CD4-positive, alpha-beta memory T cell (primary cell): ENCODE results near the gene ZNF74. TPM values are rescaled to one million over a fixed set of nuclear protein-coding genes. Genes with fewer than 3 reads are reported as not detected.
A peak's percentile ranks its signal among the peaks of the same experiment; 100 is the strongest.

Source experiments
- CTCF ChIA-PET: fragments of 350-600 bp; sonication (Branson Sonifier 250); formaldehyde crosslinking; loops from one replicate; lab custom pipeline; 2021; ENCODE audit warnings: inconsistent platforms; ENCODE audit not compliant: partially characterized antibody; lab: Charles Lee
- POLR2A ChIA-PET: fragments of 350-600 bp; sonication (Branson Sonifier 250); formaldehyde crosslinking; loops from one replicate; lab custom pipeline; 2021; ENCODE audit not compliant: partially characterized antibody; lab: Charles Lee
- DNase-seq, 5 donors: peaks; one replicate each; pipeline versions ENCODE4 v3.0.0 to v3.0.0-alpha.2; 2020 to 2022; ENCODE audit warnings: mixed read lengths in 1 of 5
- H3K27ac ChIP-seq: one replicate; pipeline ENCODE4 v1.7.0; 2013; ENCODE audit warnings: low read depth, low read length
- H3K27me3 ChIP-seq: 2 replicates; pipeline ENCODE4 v1.7.0; 2013; ENCODE audit warnings: mild to moderate bottlenecking, low read length, moderate library complexity; ENCODE audit not compliant: insufficient read depth
- H3K36me3 ChIP-seq: 2 replicates; pipeline ENCODE4 v1.7.0; 2013; ENCODE audit warnings: mild to moderate bottlenecking, low read length, moderate library complexity; ENCODE audit not compliant: insufficient read depth
- H3K4me1 ChIP-seq: 2 replicates; pipeline ENCODE4 v1.7.0; 2013; ENCODE audit warnings: mild to moderate bottlenecking, low read length, moderate library complexity; ENCODE audit not compliant: insufficient read depth
- H3K4me3 ChIP-seq, 2 donors: one replicate each; pipeline ENCODE4 v1.7.0; 2013; ENCODE audit warnings: low read length in 2 of 2, mild to moderate bottlenecking in 1 of 2
- H3K9me3 ChIP-seq, 2 donors: one replicate each; pipeline ENCODE4 v1.7.0; 2013; ENCODE audit warnings: low read length in 2 of 2, control low read depth in 1 of 2; ENCODE audit not compliant: control insufficient read depth in 1 of 2
- H3K27ac Mint-ChIP-seq, 7 donors: one replicate each; pipeline ENCODE4 v1.8.0; 2020 to 2021; ENCODE audit warnings: mixed read lengths in 7 of 7, mild to moderate bottlenecking in 6 of 7, inconsistent platforms in 3 of 7, moderate library complexity in 3 of 7
- H3K27me3 Mint-ChIP-seq, 2 donors: one replicate each; pipeline ENCODE4 v1.8.0; 2020 to 2021; ENCODE audit warnings: mixed read lengths in 2 of 2
- H3K36me3 Mint-ChIP-seq, 2 donors: one replicate each; pipeline ENCODE4 v1.8.0; 2020 to 2021; ENCODE audit warnings: mixed read lengths in 2 of 2, inconsistent platforms in 1 of 2, mild to moderate bottlenecking in 1 of 2
- H3K4me1 Mint-ChIP-seq, 4 donors: one replicate each; pipeline ENCODE4 v1.8.0; 2020 to 2021; ENCODE audit warnings: mixed read lengths in 4 of 4, mild to moderate bottlenecking in 1 of 4
- H3K4me3 Mint-ChIP-seq, 8 donors: one replicate each; pipeline ENCODE4 v1.8.0; 2020 to 2021; ENCODE audit warnings: mixed read lengths in 8 of 8, mild to moderate bottlenecking in 7 of 8, moderate library complexity in 6 of 8, inconsistent platforms in 3 of 8
- H3K9me3 Mint-ChIP-seq, 8 donors: one replicate each; pipeline ENCODE4 v1.8.0; 2020 to 2021; ENCODE audit warnings: mixed read lengths in 8 of 8, mild to moderate bottlenecking in 5 of 8, inconsistent platforms in 3 of 8, moderate library complexity in 1 of 8
- intact Hi-C: fragments of 100-400 bp; cut with micrococcal nuclease; formaldehyde crosslinking; loops from one replicate; pipeline ENCODE4 v1.15.1; 2023
- polyA plus RNA-seq, 2 donors: library from polyadenylated mRNA; unstranded; fragments of 300-500 nt; fragmentation: Illumina TruSeq; gene quantifications; one replicate each; pipeline ENCODE4 v1.2.3, GENCODE V29; 2021
- total RNA-seq, 2 experiments: library from RNA; stranded (reverse); gene quantifications; one replicate each; pipeline ENCODE4 v1.2.3, GENCODE V29; 2021

Gene ZNF74
- total and polyA plus RNA-seq, 4 experiments from 2014 or later = 3.0 to 17.4 (median 13.3) TPM

GRCh38 chr22:20436768-20437612, 43.0 kb downstream of the ZNF74 start:
- H3K4me1 Mint-ChIP-seq = peaks cover 7 to 33% (median 11%) of the 10 kb centered on the region in 4 donors
- CTCF ChIA-PET = no interaction called here

GRCh38 chr22:20437613-20438426, 43.9 kb downstream of the ZNF74 start, which contains the start of gene SCARF2:
Gene SCARF2 (minus strand): TSS chr22:20437825. CDS start chr22:20437754, 71 bp downstream.
- Mint-ChIP-seq H3K4me3 (peak within 1 kb of the TSS; percentile 79 to 94 (median 84)), H3K36me3 (peaks cover 5% of the 10 kb centered on the region in 2 donors), H3K27me3 (peaks cover 23 to 26% of the 10 kb centered on the region in 2 donors), H3K4me1 (peaks cover 7 to 27% (median 11%) of the 10 kb centered on the region in 4 donors), H3K27ac (peak within 1 kb of the TSS in 4 of 7 donors; percentile 57 to 72 (median 62)), H3K9me3 (no peaks in the 10 kb centered on the region)
- no peaks in the 10 kb centered on the region for H3K9me3 ChIP-seq
- intact Hi-C loops = no loop called here
- ChIA-PET POLR2A (interaction anchor here (0.7 to 1.5 kb wide), 3 partner anchors 26 to 58 kb away, joined by 3 to 7 read pairs (median 4); partner anchors contain the start of gene KLHL22), CTCF (no interaction called here)
- H3K4me3 ChIP-seq = peak within 1 kb of the TSS; percentile 36 to 43
- no peaks in the 10 kb centered on the region for H3K36me3 ChIP-seq
- H3K27ac ChIP-seq = no peak within 1 kb of the TSS
- peaks cover 23% of the 10 kb centered on the region for H3K4me1 ChIP-seq
- DNase-seq = no peak
- H3K27me3 ChIP-seq = peaks cover 24% of the 10 kb centered on the region

More at GRCh38 chr22:20436768-20437612, 43.0 kb downstream of the ZNF74 start:
- Mint-ChIP-seq H3K27ac (peak overlapping the region in 3 of 7 donors; percentile 44 to 72 (median 60)), H3K9me3 (no peaks in the 10 kb centered on the region), H3K4me3 (peak overlapping the region; percentile 79 to 94 (median 84)), H3K36me3 (no peaks in the 10 kb centered on the region), H3K27me3 (peaks cover 25 to 26% of the 10 kb centered on the region in 2 donors)
- Histone ChIP-seq H3K27me3 (peaks cover 28% of the 10 kb centered on the region), H3K4me3 (peak overlapping the region; percentile 36 to 43), H3K36me3 (no peaks in the 10 kb centered on the region), H3K27ac (no peak overlapping the region), H3K9me3 (no peaks in the 10 kb centered on the region), H3K4me1 (peaks cover 23% of the 10 kb centered on the region)
- intact Hi-C loops = no loop called here
- POLR2A ChIA-PET = interaction anchor here (0.8 to 1.5 kb wide), 2 partner anchors 22 to 27 kb away, joined by 3 to 7 read pairs; no protein-coding TSS in a partner anchor
- DNase-seq = peak in 2 of 5 donors; percentile 20 to 24

- H3K4me3 Mint-ChIP-seq = peak overlapping the region in 4 of 8 donors; percentile 20 to 64 (median 44)
- Histone ChIP-seq H3K9me3 (no peaks in the 10 kb centered on the region), H3K4me3 (no peak overlapping the region), H3K36me3 (no peaks in the 10 kb centered on the region), H3K4me1 (peaks cover 23% of the 10 kb centered on the region), H3K27ac (no peak overlapping the region), H3K27me3 (peaks cover 24% of the 10 kb centered on the region)
- DNase-seq = no peak
- H3K4me1 Mint-ChIP-seq = peaks cover 7 to 23% (median 11%) of the 10 kb centered on the region in 4 donors
- ChIA-PET CTCF (no interaction called here), POLR2A (interaction anchor here (0.7 to 1.5 kb wide), 2 partner anchors 25 to 57 kb away, joined by 3 to 4 read pairs; partner anchors contain the start of gene KLHL22)
- no peaks in the 10 kb centered on the region for H3K9me3 Mint-ChIP-seq
- peak overlapping the region in 3 of 7 donors; percentile 41 to 64 (median 57) for H3K27ac Mint-ChIP-seq
- H3K27me3 Mint-ChIP-seq = peaks cover 23 to 26% of the 10 kb centered on the region in 2 donors
- intact Hi-C loops = no loop called here
- peaks cover 9% of the 10 kb centered on the region in 2 donors for H3K36me3 Mint-ChIP-seq
Observed at GRCh38 chr22:20438427-20438677, 44.4 kb downstream of the ZNF74 start.

- Histone ChIP-seq H3K9me3 (no peaks in the 10 kb centered on the region), H3K36me3 (no peaks in the 10 kb centered on the region), H3K27me3 (peaks cover 24% of the 10 kb centered on the region), H3K4me1 (peaks cover 23% of the 10 kb centered on the region), H3K27ac (no peak overlapping the region), H3K4me3 (no peak overlapping the region)
- peak overlapping the region in 3 of 7 donors; percentile 41 to 64 (median 57) for H3K27ac Mint-ChIP-seq
- peak overlapping the region in 4 of 8 donors; percentile 20 to 64 (median 48) for H3K4me3 Mint-ChIP-seq
- H3K36me3 Mint-ChIP-seq = peaks cover 9% of the 10 kb centered on the region in 2 donors
- ChIA-PET CTCF (interaction anchor here (0.7 kb wide), 1 partner anchor 18 kb away, joined by 3 read pairs; no protein-coding TSS in a partner anchor), POLR2A (interaction anchor here (0.7 to 1.5 kb wide), 2 partner anchors 25 to 57 kb away, joined by 3 to 4 read pairs; partner anchors contain the start of gene KLHL22)
- peaks cover 7 to 22% (median 11%) of the 10 kb centered on the region in 4 donors for H3K4me1 Mint-ChIP-seq
- no peaks in the 10 kb centered on the region for H3K9me3 Mint-ChIP-seq
- intact Hi-C loops = no loop called here
- DNase-seq = no peak
- peaks cover 23 to 26% of the 10 kb centered on the region in 2 donors for H3K27me3 Mint-ChIP-seq
Observed at GRCh38 chr22:20438678-20439492, 44.9 kb downstream of the ZNF74 start.

- Mint-ChIP-seq H3K27me3 (peaks cover 23% of the 10 kb centered on the region in 2 donors), H3K27ac (peak overlapping the region in 1 of 7 donors; percentile 63), H3K9me3 (no peaks in the 10 kb centered on the region), H3K4me1 (peaks cover 5 to 19% (median 12%) of the 10 kb centered on the region in 4 donors), H3K36me3 (peaks cover 14 to 15% of the 10 kb centered on the region in 2 donors), H3K4me3 (peak overlapping the region in 4 of 8 donors; percentile 7 to 37 (median 34))
- peaks cover 23% of the 10 kb centered on the region for H3K4me1 ChIP-seq
- H3K4me3 ChIP-seq = no peak overlapping the region
- no peaks in the 10 kb centered on the region for H3K9me3 ChIP-seq
- POLR2A ChIA-PET = no interaction called here
- H3K36me3 ChIP-seq = peaks cover 3% of the 10 kb centered on the region
- no peak for DNase-seq
- no peak overlapping the region for H3K27ac ChIP-seq
- intact Hi-C loops = no loop called here
- H3K27me3 ChIP-seq = peaks cover 24% of the 10 kb centered on the region
- CTCF ChIA-PET = no interaction called here
Observed at GRCh38 chr22:20439556-20439927, 45.6 kb downstream of the ZNF74 start.

GRCh38 chr22:20439928-20440575, 46.1 kb downstream of the ZNF74 start:
- H3K27ac Mint-ChIP-seq = peak overlapping the region in 1 of 7 donors; percentile 63
- no peaks in the 10 kb centered on the region for H3K9me3 Mint-ChIP-seq
- no peak overlapping the region for H3K4me3 Mint-ChIP-seq
- peaks cover 24% of the 10 kb centered on the region for H3K27me3 ChIP-seq
- no peak overlapping the region for H3K27ac ChIP-seq
- ChIA-PET CTCF (no interaction called here), POLR2A (interaction anchor here (1.4 kb wide), 1 partner anchor 10 kb away, joined by 5 read pairs; no protein-coding TSS in a partner anchor)
- peaks cover 3% of the 10 kb centered on the region for H3K36me3 ChIP-seq
- H3K4me1 ChIP-seq = peaks cover 23% of the 10 kb centered on the region
- intact Hi-C loops = no loop called here
- no peak overlapping the region for H3K4me3 ChIP-seq
- H3K9me3 ChIP-seq = no peaks in the 10 kb centered on the region
- peaks cover 18% of the 10 kb centered on the region in 2 donors for H3K36me3 Mint-ChIP-seq
- H3K27me3 Mint-ChIP-seq = peaks cover 18 to 19% of the 10 kb centered on the region in 2 donors
- no peak for DNase-seq
- H3K4me1 Mint-ChIP-seq = peaks cover 5 to 14% (median 12%) of the 10 kb centered on the region in 4 donors
